Upper lobe of right lung (tissue), 1 donor: ENCODE measurements around the gene HS2ST1. TPM values are rescaled to one million over a fixed set of nuclear protein-coding genes. Genes with fewer than 3 reads are reported as not detected.

Source experiments
- ATAC-seq: fragments of 200-7000 bp; cut with Tn5 transposase; one replicate; pipeline ENCODE4 v1.9.1; 2020; ENCODE audit warnings: mild to moderate bottlenecking, moderate library complexity
- DNase-seq: peaks from one replicate; pipeline ENCODE4 v3.0.0-alpha.2; 2020
- H3K27ac ChIP-seq: fragments of 200-600 bp; one replicate; pipeline ENCODE4 v1.8.0; 2022
- H3K27me3 ChIP-seq: fragments of 200-600 bp; one replicate; pipeline ENCODE4 v1.8.0; 2022; ENCODE audit warnings: mild to moderate bottlenecking
- H3K36me3 ChIP-seq: fragments of 200-600 bp; one replicate; pipeline ENCODE4 v1.8.0; 2022
- H3K4me1 ChIP-seq: fragments of 200-600 bp; one replicate; pipeline ENCODE4 v1.8.0; 2022
- H3K4me3 ChIP-seq: fragments of 200-600 bp; one replicate; pipeline ENCODE4 v1.8.0; 2022; ENCODE audit warnings: mild to moderate bottlenecking
- H3K9me3 ChIP-seq: fragments of 200-600 bp; one replicate; pipeline ENCODE4 v1.8.0; 2022
- CTCF ChIP-seq: fragments of 200-600 bp; IDR thresholded peaks from one replicate; pipeline ENCODE4 v1.8.0; 2022; ENCODE audit warnings: antibody characterized with exemption
- intact Hi-C: fragments of 100-400 bp; cut with DNase I; formaldehyde crosslinking; loops from one replicate; pipeline ENCODE4 v1.11.0; 2022
- total RNA-seq: library from RNA; stranded (reverse); fragmentation: NEBNext Ultra II Directional; extraction: Animal tissue kit (Norgen Biotek cat#: 25700); gene quantifications from one replicate; pipeline ENCODE4 v1.2.1, GENCODE V29; 2021
- donor health status: DM: no; HTN: yes; CAD: no; lungs with severe emphysema.

HS2ST1 gene
- total RNA-seq, 1 donor from 2014 or later = 19.9 TPM

DNA sequence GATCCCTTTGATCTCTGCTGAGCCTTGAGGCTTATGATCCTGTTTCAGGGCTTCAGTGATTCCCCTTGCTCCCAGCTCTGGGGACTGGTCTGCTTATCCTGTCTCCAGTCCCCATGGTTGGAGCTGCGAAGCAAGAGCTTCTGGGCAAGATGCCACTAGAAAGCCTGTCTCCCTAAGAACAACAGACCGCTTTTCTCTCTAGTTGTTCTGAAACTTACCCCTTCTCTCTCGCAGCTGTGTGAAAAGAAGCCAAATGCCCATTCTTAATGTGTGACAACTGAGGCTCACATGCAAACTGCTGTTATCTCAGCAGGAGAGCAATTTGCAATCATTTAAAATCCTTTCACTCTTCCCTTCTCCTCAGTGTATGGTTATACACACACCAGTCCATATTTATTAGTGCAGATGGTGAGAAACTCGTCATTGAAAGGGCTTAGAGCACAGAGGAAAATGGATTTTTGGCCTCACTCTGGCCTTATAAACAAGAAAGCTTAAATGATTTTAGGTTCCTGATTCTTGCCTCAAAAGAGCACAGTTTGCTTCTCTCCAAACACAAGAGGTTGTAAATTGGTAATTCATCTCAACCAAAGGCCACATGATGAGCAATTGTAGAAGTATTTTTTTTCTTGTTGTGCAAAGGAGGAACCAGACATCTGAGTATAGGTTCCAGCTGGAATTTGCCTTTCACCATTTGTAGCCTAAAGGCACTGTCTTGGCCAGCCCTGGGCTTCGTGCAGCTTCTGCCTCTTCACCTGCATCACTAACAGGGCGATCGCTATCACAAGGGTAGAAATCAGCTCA lies 235.0 kb downstream of the HS2ST1 start:
- no peak overlapping the region for H3K4me3 ChIP-seq
- TF ChIP-seq CTCF = no peak
- no peaks in the 10 kb centered on the region for H3K9me3 ChIP-seq
- peaks cover 4% of the 10 kb centered on the region for H3K27me3 ChIP-seq
- ATAC-seq (no peak), DNase-seq (no peak)
- peak overlapping the region; percentile 32 for H3K27ac ChIP-seq
- H3K36me3 ChIP-seq = no peaks in the 10 kb centered on the region
- H3K4me1 ChIP-seq = peaks cover 27% of the 10 kb centered on the region
- intact Hi-C loops = no loop called here

DNA sequence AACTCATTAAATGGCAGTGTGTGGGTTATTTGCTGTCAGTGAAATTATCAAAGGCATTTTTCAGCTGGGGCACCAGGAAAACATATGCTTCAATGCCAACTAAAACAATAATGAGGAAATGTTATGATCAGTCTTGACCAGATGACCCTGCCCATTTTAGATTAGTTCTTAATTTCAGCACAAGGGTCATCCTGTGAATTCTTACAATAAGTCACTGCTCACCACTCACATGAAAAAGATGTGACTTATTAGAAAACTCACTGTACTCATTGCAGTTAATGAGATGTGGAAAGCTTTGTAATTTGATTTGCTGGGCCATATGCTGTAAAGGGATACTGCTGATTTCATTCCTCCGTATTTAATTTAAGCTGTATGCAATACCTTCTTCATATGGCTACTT lies 235.7 kb downstream of the HS2ST1 start:
- intact Hi-C loops = no loop called here

DNA sequence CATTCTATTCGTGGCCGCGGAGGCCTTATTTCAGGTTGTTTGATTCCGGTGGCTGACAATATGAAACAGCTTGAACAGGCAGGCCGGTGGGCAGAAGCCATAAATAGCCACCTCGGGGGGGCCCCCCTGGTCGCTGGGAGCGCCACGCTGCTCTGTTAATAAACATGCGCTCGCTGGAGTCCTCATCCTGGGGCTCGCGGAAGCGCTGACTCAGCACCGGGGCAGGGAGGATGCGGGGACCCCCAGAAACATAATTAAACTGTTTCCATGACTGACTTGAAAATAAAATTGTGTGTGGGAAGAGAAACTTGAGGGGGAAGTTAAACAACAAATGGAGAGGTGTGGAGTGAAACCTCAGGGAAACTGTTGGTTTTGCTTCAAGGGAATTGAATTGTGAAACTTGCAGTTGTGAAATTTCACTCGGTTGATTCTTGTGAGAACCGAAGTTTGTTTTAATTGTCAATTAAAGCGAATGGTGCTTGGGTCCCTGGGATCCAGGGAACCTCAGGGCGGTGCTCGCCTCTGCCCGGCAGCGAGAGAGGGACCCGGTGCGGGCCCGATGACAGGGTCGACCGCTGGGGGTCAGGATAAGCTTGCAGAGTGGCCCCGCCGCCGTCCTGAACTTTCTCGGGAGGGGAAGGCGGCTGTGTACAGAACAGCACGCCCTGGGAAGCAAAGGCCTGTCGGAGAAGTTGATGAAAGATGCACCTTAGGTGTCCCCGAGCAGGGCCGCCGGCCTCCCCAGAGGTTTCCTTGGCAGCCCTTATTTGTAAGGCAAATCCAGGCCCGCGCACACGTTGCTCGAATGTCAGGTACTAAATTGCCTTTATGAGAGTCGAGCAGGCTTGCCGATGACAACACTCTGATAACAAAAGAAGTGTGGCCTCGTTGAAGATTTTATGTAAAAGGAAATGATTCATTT lies 237.3 kb downstream of the HS2ST1 start:
- Histone ChIP-seq H3K36me3 (no peaks in the 10 kb centered on the region), H3K9me3 (no peaks in the 10 kb centered on the region), H3K4me1 (peaks cover 27% of the 10 kb centered on the region), H3K4me3 (peak overlapping the region; percentile 40), H3K27me3 (peaks cover 4% of the 10 kb centered on the region), H3K27ac (peak overlapping the region; percentile 42)
- peak; percentile 55 for TF ChIP-seq CTCF
- ATAC-seq (peak; percentile 85), DNase-seq (peak; percentile 85)
- intact Hi-C loops = no loop called here

More for the DNA sequence above, 235.7 kb downstream of the HS2ST1 start:
- TF ChIP-seq CTCF = no peak
- H3K36me3 ChIP-seq = no peaks in the 10 kb centered on the region
- H3K9me3 ChIP-seq = no peaks in the 10 kb centered on the region
- no peak overlapping the region for H3K4me3 ChIP-seq
- H3K27ac ChIP-seq = no peak overlapping the region
- ATAC-seq (no peak), DNase-seq (no peak)
- peaks cover 27% of the 10 kb centered on the region for H3K4me1 ChIP-seq
- H3K27me3 ChIP-seq = peaks cover 4% of the 10 kb centered on the region

- TF ChIP-seq CTCF = no peak
- no peak overlapping the region for H3K27ac ChIP-seq
- peaks cover 19% of the 10 kb centered on the region for H3K4me1 ChIP-seq
- H3K27me3 ChIP-seq = peaks cover 4% of the 10 kb centered on the region
- intact Hi-C loops = no loop called here
- no peaks in the 10 kb centered on the region for H3K36me3 ChIP-seq
- DNase-seq (no peak), ATAC-seq (peak; percentile 65)
- no peak overlapping the region for H3K4me3 ChIP-seq
- H3K9me3 ChIP-seq = no peaks in the 10 kb centered on the region
Observed at GRCh38 chr1:87154384-87154783, 239.9 kb downstream of the HS2ST1 start.

DNA sequence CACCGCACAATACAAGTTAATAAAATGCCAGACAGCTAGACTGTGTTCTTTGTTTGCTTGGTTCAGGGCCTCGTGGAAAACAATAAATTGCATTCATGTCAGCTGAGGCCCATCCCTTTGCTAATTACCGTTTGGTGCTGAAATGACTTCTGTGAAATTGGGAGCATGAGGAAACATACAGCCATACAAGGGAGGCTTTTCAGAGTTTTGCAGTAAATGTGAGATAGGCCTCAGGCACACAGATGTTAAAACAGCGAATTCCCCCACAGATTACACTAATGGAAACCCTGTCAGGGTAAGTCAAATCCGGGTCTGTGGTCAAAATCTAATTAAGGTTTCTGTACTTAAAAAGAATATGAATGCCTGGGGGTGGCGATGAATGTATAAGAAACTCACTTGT lies 240.7 kb downstream of the HS2ST1 start:
- H3K27ac ChIP-seq = no peak overlapping the region

More for the DNA sequence above, 240.7 kb downstream of the HS2ST1 start:
- intact Hi-C loops = no loop called here
- Histone ChIP-seq H3K9me3 (no peaks in the 10 kb centered on the region), H3K4me3 (no peak overlapping the region), H3K4me1 (peaks cover 14% of the 10 kb centered on the region), H3K36me3 (no peaks in the 10 kb centered on the region), H3K27me3 (peaks cover 4% of the 10 kb centered on the region)
- no peak for TF ChIP-seq CTCF
- no peak for ATAC-seq
- DNase-seq = no peak
